ENCODE measurements around the gene SRSF4.
"Not testable (repeated sequence)": the region's sequence is repeated elsewhere in the genome, so short reads cannot be mapped to it uniquely, and the experiment has no call there.

SRSF4 gene

GRCh38 chr1:29181413-29182225, at the start of gene SRSF4:
Gene SRSF4 (minus strand): TSS chr1:29181900. CDS start chr1:29181752, 148 bp downstream.
- DNase-seq, result peak; percentile 99

- DNase-seq, result peak; percentile 95
These were observed 49.1 kb upstream of the SRSF4 start, which contains the start of gene MECR for GRCh38 chr1:29230553-29231378. Gene MECR (minus strand): TSS chr1:29230934. CDS start chr1:29230906, 28 bp downstream.

- no peak for DNase-seq
These were observed 48.5 kb upstream of the SRSF4 start for GRCh38 chr1:29230204-29230552.

- DNase-seq, result no peak
These were observed 45.8 kb upstream of the SRSF4 start for GRCh38 chr1:29227511-29227910.

GRCh38 chr1:29225361-29225760, 43.7 kb upstream of the SRSF4 start:
- no peak for DNase-seq

GRCh38 chr1:29224356-29224837, 42.7 kb upstream of the SRSF4 start:
- DNase-seq, result no peak

GRCh38 chr1:29223521-29223920, 41.8 kb upstream of the SRSF4 start:
- no peak for DNase-seq

- no peak for DNase-seq
These were observed 41.0 kb upstream of the SRSF4 start for GRCh38 chr1:29222686-29223085.

GRCh38 chr1:29222260-29222659, 40.6 kb upstream of the SRSF4 start:
- DNase-seq, result not testable (repeated sequence)

- no peak for DNase-seq
These were observed 39.6 kb upstream of the SRSF4 start for GRCh38 chr1:29221296-29221695.

- no peak for DNase-seq
These were observed 36.5 kb upstream of the SRSF4 start for GRCh38 chr1:29218223-29218622.

- no peak for DNase-seq
These were observed 35.9 kb upstream of the SRSF4 start for GRCh38 chr1:29217633-29218032.

GRCh38 chr1:29213055-29213454, 31.4 kb upstream of the SRSF4 start:
- DNase-seq, result no peak

- DNase-seq, result no peak
These were observed 29.7 kb upstream of the SRSF4 start for GRCh38 chr1:29211086-29212030.

GRCh38 chr1:29210278-29211085, 28.8 kb upstream of the SRSF4 start:
- no peak for DNase-seq

- DNase-seq, result no peak
These were observed 27.5 kb upstream of the SRSF4 start for GRCh38 chr1:29209173-29209572.

GRCh38 chr1:29208442-29208841, 26.7 kb upstream of the SRSF4 start:
- DNase-seq, result no peak

GRCh38 chr1:29202584-29203340, 21.1 kb upstream of the SRSF4 start:
- DNase-seq, result peak; percentile 93

GRCh38 chr1:29202053-29202452, 20.4 kb upstream of the SRSF4 start:
- no peak for DNase-seq

- DNase-seq, result no peak
These were observed 19.9 kb upstream of the SRSF4 start for GRCh38 chr1:29201595-29202051.
